Neural progenitor cell (in vitro differentiated cells): ENCODE results near the gene BICRAL. TPM values are rescaled to one million over a fixed set of nuclear protein-coding genes. Genes with fewer than 3 reads are reported as not detected.

Source experiments
- DNase-seq: peaks from one replicate; pipeline ENCODE4 v3.0.0-alpha.2; 2016; ENCODE audit warnings: low spot score
- H2AFZ ChIP-seq: fragments of 200-600 bp; sonication (generic); replicated peaks from 2 replicates; pipeline ENCODE4 v1.6.1; 2016; ENCODE audit warnings: antibody characterized with exemption
- H3F3A ChIP-seq: fragments of 200-600 bp; sonication (generic); 2 replicates; pipeline ENCODE4 v1.6.1; 2016; ENCODE audit warnings: antibody characterized with exemption, low read depth
- H3K27ac ChIP-seq: fragments of 200-600 bp; sonication (generic); 2 replicates; pipeline ENCODE4 v1.5.1; 2016; ENCODE audit warnings: mild to moderate bottlenecking
- H3K27me3 ChIP-seq: fragments of 200-600 bp; sonication (generic); 2 replicates; pipeline ENCODE4 v1.6.1; 2016; ENCODE audit warnings: mild to moderate bottlenecking, moderate library complexity
- H3K36me3 ChIP-seq: fragments of 200-600 bp; sonication (generic); 2 replicates; pipeline ENCODE4 v1.5.1; 2016
- H3K4me1 ChIP-seq: fragments of 200-600 bp; sonication (generic); 2 replicates; pipeline ENCODE4 v1.6.1; 2016; ENCODE audit warnings: mixed run types
- H3K4me2 ChIP-seq: fragments of 200-600 bp; sonication (generic); 2 replicates; pipeline ENCODE4 v1.6.1; 2016
- H3K4me3 ChIP-seq: fragments of 200-600 bp; sonication (generic); 2 replicates; pipeline ENCODE4 v1.5.1; 2016
- H3K79me2 ChIP-seq: fragments of 200-600 bp; sonication (generic); 2 replicates; pipeline ENCODE4 v1.6.1; 2016; ENCODE audit warnings: low read depth
- H3K9ac ChIP-seq: fragments of 200-600 bp; sonication (generic); 2 replicates; pipeline ENCODE4 v1.6.1; 2016
- H3K9me3 ChIP-seq: fragments of 200-600 bp; sonication (generic); 2 replicates; pipeline ENCODE4 v1.5.1; 2016; ENCODE audit warnings: low read depth
- H4K20me1 ChIP-seq: fragments of 200-600 bp; sonication (generic); 2 replicates; pipeline ENCODE4 v1.6.1; 2016; ENCODE audit warnings: low read depth
- H3K27ac Mint-ChIP-seq: 3 replicates; pipeline ENCODE4 v1.8.0; 2021; ENCODE audit warnings: mixed read lengths
- H3K27me3 Mint-ChIP-seq: 2 replicates; pipeline ENCODE4 v1.8.0; 2022; ENCODE audit warnings: low read depth, mild to moderate bottlenecking, inconsistent platforms, moderate library complexity, mixed read lengths; ENCODE audit not compliant: insufficient read depth
- H3K36me3 Mint-ChIP-seq: 3 replicates; pipeline ENCODE4 v1.8.0; 2021; ENCODE audit warnings: mixed read lengths
- H3K4me1 Mint-ChIP-seq: 3 replicates; pipeline ENCODE4 v1.8.0; 2021; ENCODE audit warnings: mixed read lengths
- H3K4me3 Mint-ChIP-seq: 3 replicates; pipeline ENCODE4 v1.8.0; 2021; ENCODE audit warnings: mild to moderate bottlenecking, moderate library complexity, mixed read lengths
- H3K9me3 Mint-ChIP-seq: 3 replicates; pipeline ENCODE4 v1.8.0; 2020; ENCODE audit warnings: mixed read lengths
- CTCF ChIP-seq: fragments of 200-600 bp; sonication (generic); IDR thresholded peaks from 2 replicates; pipeline ENCODE4 v1.5.1; 2017; ENCODE audit warnings: antibody characterized with exemption, mild to moderate bottlenecking
- EZH2 ChIP-seq: fragments of 200-600 bp; sonication (generic); IDR thresholded peaks from 2 replicates; pipeline ENCODE4 v1.6.1; 2017; ENCODE audit warnings: antibody characterized with exemption, mild to moderate bottlenecking, moderate library complexity
- EZH2phosphoT487 ChIP-seq: fragments of 200-600 bp; sonication (generic); IDR thresholded peaks from 2 replicates; pipeline ENCODE4 v1.6.1; 2017; ENCODE audit warnings: antibody characterized with exemption
- total RNA-seq: library from RNA; depleted of rRNA; stranded (reverse); fragments of >200 nt; gene quantifications from 2 replicates; pipeline ENCODE4 v1.2.3, GENCODE V29; 2015; ENCODE audit warnings: low replicate concordance

The BICRAL gene
- total RNA-seq, 1 donor from 2014 or later: 8.6 TPM

GRCh38 chr6:42829561-42830092 is 47.8 kb downstream of the BICRAL start:
- H3K27me3 Mint-ChIP-seq: no peaks in the 10 kb centered on the region
- H4K20me1 ChIP-seq: no peaks in the 10 kb centered on the region
- no peaks in the 10 kb centered on the region for H3F3A ChIP-seq
- no peaks in the 10 kb centered on the region for H3K36me3 ChIP-seq
- no peak overlapping the region for H3K9ac ChIP-seq
- no peaks in the 10 kb centered on the region for H3K27me3 ChIP-seq
- H3K36me3 Mint-ChIP-seq: peaks cover 23% of the 10 kb centered on the region
- no peak overlapping the region for H3K4me3 Mint-ChIP-seq
- no peak overlapping the region for H3K4me3 ChIP-seq
- no peaks in the 10 kb centered on the region for H3K9me3 ChIP-seq
- no peak overlapping the region for H2AFZ ChIP-seq
- no peak overlapping the region for H3K4me2 ChIP-seq
- H3K4me1 Mint-ChIP-seq: no peaks in the 10 kb centered on the region
- no peak for TF ChIP-seq EZH2
- no peak for TF ChIP-seq CTCF
- TF ChIP-seq EZH2phosphoT487: no peak
- H3K4me1 ChIP-seq: no peaks in the 10 kb centered on the region
- H3K27ac Mint-ChIP-seq: no peak overlapping the region
- no peak overlapping the region for H3K27ac ChIP-seq
- DNase-seq: no peak
- H3K79me2 ChIP-seq: no peaks in the 10 kb centered on the region
- H3K9me3 Mint-ChIP-seq: no peaks in the 10 kb centered on the region

- H3K9ac ChIP-seq: no peak overlapping the region
- no peak for DNase-seq
- no peak overlapping the region for H3K27ac ChIP-seq
- H3K36me3 ChIP-seq: no peaks in the 10 kb centered on the region
- H3K4me3 Mint-ChIP-seq: no peak overlapping the region
- TF ChIP-seq EZH2 (no peak), EZH2phosphoT487 (no peak), CTCF (no peak)
- H4K20me1 ChIP-seq: no peaks in the 10 kb centered on the region
- no peak overlapping the region for H3K4me3 ChIP-seq
- peaks cover 23% of the 10 kb centered on the region for H3K36me3 Mint-ChIP-seq
- H3K4me2 ChIP-seq: no peak overlapping the region
- H2AFZ ChIP-seq: no peak overlapping the region
- no peaks in the 10 kb centered on the region for H3F3A ChIP-seq
- no peaks in the 10 kb centered on the region for H3K4me1 ChIP-seq
- H3K4me1 Mint-ChIP-seq: no peaks in the 10 kb centered on the region
- H3K9me3 ChIP-seq: no peaks in the 10 kb centered on the region
- H3K27me3 ChIP-seq: no peaks in the 10 kb centered on the region
- no peaks in the 10 kb centered on the region for H3K9me3 Mint-ChIP-seq
- H3K27ac Mint-ChIP-seq: no peak overlapping the region
- H3K27me3 Mint-ChIP-seq: no peaks in the 10 kb centered on the region
- no peaks in the 10 kb centered on the region for H3K79me2 ChIP-seq
Measured at GRCh38 chr6:42831237-42831636, 49.4 kb downstream of the BICRAL start.

- H3K27me3 ChIP-seq: no peaks in the 10 kb centered on the region
Measured at GRCh38 chr6:42834056-42834455, 52.2 kb downstream of the BICRAL start.

More at GRCh38 chr6:42834056-42834455, 52.2 kb downstream of the BICRAL start:
- no peaks in the 10 kb centered on the region for H3K27me3 Mint-ChIP-seq
- H3K4me2 ChIP-seq: no peak overlapping the region
- TF ChIP-seq CTCF (no peak), EZH2phosphoT487 (no peak), EZH2 (no peak)
- H3K9ac ChIP-seq: no peak overlapping the region
- no peaks in the 10 kb centered on the region for H3K4me1 Mint-ChIP-seq
- no peaks in the 10 kb centered on the region for H3K9me3 Mint-ChIP-seq
- H3K4me1 ChIP-seq: no peaks in the 10 kb centered on the region
- H3K4me3 ChIP-seq: no peak overlapping the region
- H3K36me3 Mint-ChIP-seq: peaks cover 15% of the 10 kb centered on the region
- H3F3A ChIP-seq: no peaks in the 10 kb centered on the region
- H3K36me3 ChIP-seq: no peaks in the 10 kb centered on the region
- H3K27ac ChIP-seq: no peak overlapping the region
- H3K79me2 ChIP-seq: no peaks in the 10 kb centered on the region
- no peak overlapping the region for H3K4me3 Mint-ChIP-seq
- no peak overlapping the region for H2AFZ ChIP-seq
- no peaks in the 10 kb centered on the region for H3K9me3 ChIP-seq
- DNase-seq: no peak
- H3K27ac Mint-ChIP-seq: no peak overlapping the region
- no peaks in the 10 kb centered on the region for H4K20me1 ChIP-seq
